BJ (cell line): Measurements from ENCODE around the gene PDZD2. TPM values are rescaled to one million over a fixed set of nuclear protein-coding genes. Genes with fewer than 3 reads are reported as not detected.

Source experiments
- CTCF ChIA-PET: fragments of 350-600 bp; formaldehyde crosslinking; extraction: SDS; loops from one replicate; lab custom pipeline; 2021; ENCODE audit warnings: antibody characterized with exemption, inconsistent platforms; lab: Yijun Ruan, JAX
- POLR2A ChIA-PET: fragments of 300-600 bp; sonication (Branson Sonifier 250); formaldehyde crosslinking; extraction: SDS; loops from one replicate; lab custom pipeline; 2021; ENCODE audit warnings: antibody characterized with exemption; lab: Charles Lee
- DNase-seq: peaks from one replicate; pipeline ENCODE4 v3.0.0-alpha.2; 2011; ENCODE audit warnings: low read depth
- H3K27me3 ChIP-seq: 2 replicates; pipeline ENCODE4 v1.6.0; 2011; ENCODE audit warnings: low read length; ENCODE audit not compliant: control insufficient read depth, insufficient read depth
- H3K36me3 ChIP-seq: 2 replicates; pipeline ENCODE4 v1.5.1; 2011; ENCODE audit warnings: low read length; ENCODE audit not compliant: control insufficient read depth, insufficient read depth
- H3K4me3 ChIP-seq: 2 replicates; pipeline ENCODE4 v1.5.1; 2011; ENCODE audit warnings: low read depth, mild to moderate bottlenecking, control low read depth, low read length
- CTCF ChIP-seq: IDR thresholded peaks from 2 replicates; pipeline ENCODE4 v1.5.1; 2011; ENCODE audit warnings: low read depth, mild to moderate bottlenecking, control low read depth, inconsistent platforms, low read length, moderate library complexity; ENCODE audit not compliant: insufficient read depth
- polyA plus RNA-seq: library from polyadenylated mRNA; depleted of rRNA; stranded (reverse); fragments of >200 nt; gene quantifications from 2 replicates; pipeline ENCODE4 v1.2.3, GENCODE V29; 2011

Gene PDZD2
- polyA plus RNA-seq, 1 experiment: 0.06 TPM

- ChIA-PET CTCF (no interaction called here), POLR2A (no interaction called here)
- no peaks in the 10 kb centered on the region; the same call in 1 of the 2 replicates for H3K27me3 ChIP-seq
- TF ChIP-seq CTCF: no peak
- no peak overlapping the region for H3K4me3 ChIP-seq
- DNase-seq: no peak
- no peaks in the 10 kb centered on the region for H3K36me3 ChIP-seq
Observed at GRCh38 chr5:31832966-31833365, 194.0 kb downstream of the PDZD2 start.

- ChIA-PET POLR2A (no interaction called here), CTCF (interaction anchor here (1.4 to 2.2 kb wide), 3 partner anchors 8 to 243 kb away, joined by 4 to 6 read pairs (median 5); no protein-coding TSS in a partner anchor)
- Histone ChIP-seq H3K4me3 (no peak overlapping the region), H3K27me3 (no peaks in the 10 kb centered on the region; the same call in 1 of the 2 replicates), H3K36me3 (no peaks in the 10 kb centered on the region)
- no peak for DNase-seq
- no peak for TF ChIP-seq CTCF
Observed at GRCh38 chr5:31833710-31834109, 194.8 kb downstream of the PDZD2 start.

- Histone ChIP-seq H3K27me3 (no peaks in the 10 kb centered on the region), H3K4me3 (no peak overlapping the region), H3K36me3 (no peaks in the 10 kb centered on the region)
- TF ChIP-seq CTCF: no peak
- no peak for DNase-seq
- POLR2A ChIA-PET: interaction anchor here (0.6 kb wide), 1 partner anchor 230 kb away, joined by 6 read pairs; no protein-coding TSS in a partner anchor
- CTCF ChIA-PET: interaction anchor here (1.1 kb wide), 1 partner anchor 19 kb away, joined by 5 read pairs; no protein-coding TSS in a partner anchor
Observed at GRCh38 chr5:31844622-31845345, 205.9 kb downstream of the PDZD2 start.

DNA sequence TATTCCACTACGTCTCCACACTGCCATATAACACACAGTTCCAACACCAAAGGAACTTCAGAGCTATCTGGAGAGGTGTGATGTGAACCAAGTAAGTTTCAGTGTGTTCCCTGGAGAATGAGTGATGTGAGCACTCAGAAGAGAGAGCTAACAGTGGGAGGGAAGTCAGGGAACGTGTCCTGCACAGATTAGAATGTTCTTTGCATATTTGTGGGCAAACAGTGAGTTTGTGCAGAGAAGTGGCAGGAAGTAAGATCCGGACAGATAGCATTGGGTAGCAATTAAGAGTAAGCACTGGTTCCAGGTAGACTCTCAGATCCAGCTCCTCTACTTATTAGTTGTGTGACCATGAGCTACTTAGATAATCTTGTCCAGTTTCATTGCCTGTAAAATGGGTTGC is 206.4 kb downstream of the PDZD2 start:
- CTCF ChIA-PET: interaction anchor here (1.1 kb wide), 1 partner anchor 19 kb away, joined by 5 read pairs; no protein-coding TSS in a partner anchor
- Histone ChIP-seq H3K27me3 (no peaks in the 10 kb centered on the region), H3K36me3 (no peaks in the 10 kb centered on the region), H3K4me3 (no peak overlapping the region)
- no peak for TF ChIP-seq CTCF
- DNase-seq: no peak
- POLR2A ChIA-PET: interaction anchor here (0.6 kb wide), 1 partner anchor 229 kb away, joined by 6 read pairs; no protein-coding TSS in a partner anchor

GRCh38 chr5:31846934-31847333 is 208.0 kb downstream of the PDZD2 start:
- DNase-seq: no peak
- ChIA-PET POLR2A (no interaction called here), CTCF (interaction anchor here (0.8 to 1.1 kb wide), 2 partner anchors 22 to 230 kb away, joined by 3 to 4 read pairs; no protein-coding TSS in a partner anchor)
- Histone ChIP-seq H3K27me3 (no peaks in the 10 kb centered on the region), H3K4me3 (no peak overlapping the region), H3K36me3 (no peaks in the 10 kb centered on the region)
- no peak for TF ChIP-seq CTCF
